Stimulated activated CD4-positive, alpha-beta T cell treated with anti-CD3 and anti-CD28 coated beads, TNF-alpha, amount 100 ng/mL, for 4 hours (primary cell): Measurements from ENCODE around the gene SYNE1.

ENCODE experiments used
- DNase-seq, 3 experiments: peaks; one replicate each; pipeline ENCODE4 v3.0.0-alpha.2; 2020; ENCODE audit warnings: low read depth in 3 of 3

Gene SYNE1

GRCh38 chr6:152314483-152314832 is 322.7 kb downstream of the SYNE1 start:
- no peak for DNase-seq

- no peak for DNase-seq
These were observed 323.4 kb downstream of the SYNE1 start for GRCh38 chr6:152313542-152314482.

- DNase-seq = no peak
These were observed 324.7 kb downstream of the SYNE1 start for GRCh38 chr6:152312434-152312833.

- DNase-seq = no peak
These were observed 326.7 kb downstream of the SYNE1 start for GRCh38 chr6:152310371-152310954.

GRCh38 chr6:152309648-152310047 is 327.5 kb downstream of the SYNE1 start:
- peak; percentile 9 to 36 (median 20) for DNase-seq

- DNase-seq = no peak
These were observed 328.2 kb downstream of the SYNE1 start for GRCh38 chr6:152309006-152309405.

- DNase-seq = no peak
These were observed 328.9 kb downstream of the SYNE1 start for GRCh38 chr6:152308306-152308705.

GRCh38 chr6:152305672-152306071 is 331.5 kb downstream of the SYNE1 start:
- no peak for DNase-seq

- DNase-seq = peak; percentile 72 to 82 (median 78)
These were observed 335.2 kb downstream of the SYNE1 start for GRCh38 chr6:152301765-152302568.

GRCh38 chr6:152301021-152301764 is 336.0 kb downstream of the SYNE1 start:
- DNase-seq = no peak

- no peak for DNase-seq
These were observed 336.6 kb downstream of the SYNE1 start for GRCh38 chr6:152300517-152300916.

GRCh38 chr6:152298848-152299735 is 338.1 kb downstream of the SYNE1 start:
- DNase-seq = no peak

GRCh38 chr6:152298055-152298647 is 339.0 kb downstream of the SYNE1 start:
- DNase-seq = no peak

GRCh38 chr6:152296648-152297376 is 340.4 kb downstream of the SYNE1 start:
- no peak for DNase-seq

GRCh38 chr6:152295920-152296319 is 341.2 kb downstream of the SYNE1 start:
- DNase-seq = no peak

GRCh38 chr6:152295346-152295745 is 341.8 kb downstream of the SYNE1 start:
- DNase-seq = no peak

GRCh38 chr6:152293404-152293803 is 343.8 kb downstream of the SYNE1 start:
- no peak for DNase-seq

GRCh38 chr6:152292555-152292954 is 344.6 kb downstream of the SYNE1 start:
- DNase-seq = no peak

- no peak for DNase-seq
These were observed 346.5 kb downstream of the SYNE1 start for GRCh38 chr6:152290693-152291092.
